Gastrocnemius medialis (tissue), 4 donors: ENCODE results near the gene SMARCA2. TPM values are rescaled to one million over a fixed set of nuclear protein-coding genes. Genes with fewer than 3 reads are reported as not detected.

Source experiments
- ATAC-seq, 2 donors: fragments of 150-250 bp; one replicate each; pipeline ENCODE4 v1.9.1; 2016
- DNase-seq, 2 donors: peaks; one replicate each; pipeline ENCODE4 v3.0.0-alpha.2; 2019
- H3K27ac ChIP-seq, 4 donors: fragments of 200-600 bp; sonication (generic); 1 replicate in 1 of 4; 2 replicates in 3 of 4; pipeline ENCODE4 v1.5.1; 2016 to 2018; ENCODE audit warnings: mild to moderate bottlenecking in 2 of 4, moderate library complexity in 1 of 4
- H3K27me3 ChIP-seq, 3 donors: fragments of 200-600 bp; sonication (generic) in 2 of 3; 1 replicate in 1 of 3; 2 replicates in 2 of 3; pipeline versions ENCODE4 v1.5.1 to v1.6.0; 2016 to 2019; ENCODE audit warnings: mild to moderate bottlenecking in 1 of 3, moderate library complexity in 1 of 3
- H3K36me3 ChIP-seq, 2 donors: fragments of 200-600 bp; sonication (generic) in 1 of 2; one replicate each; pipeline ENCODE4 v1.5.1; 2017 to 2018
- H3K4me1 ChIP-seq, 2 donors: fragments of 200-600 bp; sonication (generic) in 1 of 2; one replicate each; pipeline ENCODE4 v1.5.1; 2016 to 2017; ENCODE audit warnings: mild to moderate bottlenecking in 2 of 2
- H3K4me3 ChIP-seq, 4 donors: fragments of 200-600 bp; sonication (generic) in 3 of 4; 1 replicate in 1 of 4; 2 replicates in 3 of 4; pipeline ENCODE4 v1.5.1; 2016 to 2019; ENCODE audit warnings: mild to moderate bottlenecking in 2 of 4
- H3K9me3 ChIP-seq, 3 donors: fragments of 200-600 bp; sonication (generic) in 2 of 3; 1 replicate in 1 of 3; 2 replicates in 2 of 3; pipeline ENCODE4 v1.5.1; 2016 to 2019
- CTCF ChIP-seq, 5 experiments: fragments of 450-650 bp in 3 of 5; fragments of 200-600 bp in 2 of 5; sonication (generic) in 2 of 5; IDR thresholded peaks in 4 of 5; conservative IDR thresholded peaks in 1 of 5; 1 replicate in 4 of 5; 2 replicates in 1 of 5; pipeline ENCODE4 v1.5.1; 2016 to 2019; ENCODE audit warnings: antibody characterized with exemption in 5 of 5, mild to moderate bottlenecking in 3 of 5, moderate library complexity in 3 of 5
- POLR2A ChIP-seq, 2 donors: fragments of 450-650 bp; IDR thresholded peaks; one replicate each; pipeline ENCODE4 v1.6.1; 2017; ENCODE audit warnings: antibody characterized with exemption in 2 of 2, mild to moderate bottlenecking in 2 of 2, moderate library complexity in 2 of 2
- in situ Hi-C, 4 donors: fragments of 200-750 bp; cut with MboI; loops; one replicate each; pipeline versions ENCODE4 v1.15.0 to v1.8.0; 2017; ENCODE audit warnings: low sequenced_read_pairs in 4 of 4
- intact Hi-C: fragments of 100-400 bp; cut with DNase I; formaldehyde crosslinking; loops from one replicate; pipeline ENCODE4 v1.15.1; 2023; ENCODE audit warnings: low total_unique reads
- total RNA-seq, 4 donors: library from RNA; depleted of rRNA; stranded (reverse); fragments of >200 nt; gene quantifications; one replicate each; pipeline versions ENCODE4 v1.1.0 to v1.2.3, GENCODE V29; 2016

Gene SMARCA2
- total RNA-seq, 4 donors from 2014 or later: 54.6 to 69.7 (median 63.0) TPM

- no peaks in the 10 kb centered on the region for H3K27me3 ChIP-seq
- intact Hi-C loops (no loop called here), in situ Hi-C loops (no loop called here)
- DNase-seq (no peak), ATAC-seq (no peak)
- H3K4me3 ChIP-seq: no peak overlapping the region
- peaks cover 0 to under 1% of the 10 kb centered on the region in 2 donors for H3K4me1 ChIP-seq
- H3K9me3 ChIP-seq: no peaks in the 10 kb centered on the region
- H3K27ac ChIP-seq: no peak overlapping the region
- H3K36me3 ChIP-seq: peaks cover 0 to 25% of the 10 kb centered on the region in 2 donors
- TF ChIP-seq CTCF (IDR thresholded peaks at IDR 0.05 in 4 of 5, conservative IDR thresholded peaks at IDR 0.05 in 1 of 5): no peak
- TF ChIP-seq POLR2A (IDR thresholded peaks at IDR 0.05): no peak
Measured at GRCh38 chr9:2055203-2055658, 40.1 kb downstream of the SMARCA2 start.

GRCh38 chr9:2059274-2059929 lies 44.3 kb downstream of the SMARCA2 start:
- in situ Hi-C loops: no loop called here

GRCh38 chr9:2060424-2060823 lies 45.3 kb downstream of the SMARCA2 start:
- H3K27me3 ChIP-seq: no peaks in the 10 kb centered on the region
- ATAC-seq (no peak), DNase-seq (no peak)
- in situ Hi-C loops: no loop called here
- TF ChIP-seq CTCF (IDR thresholded peaks at IDR 0.05 in 4 of 5, conservative IDR thresholded peaks at IDR 0.05 in 1 of 5) (no peak), POLR2A (IDR thresholded peaks at IDR 0.05) (no peak)
- no peak overlapping the region for H3K4me3 ChIP-seq
- no peak overlapping the region for H3K27ac ChIP-seq
- no peaks in the 10 kb centered on the region for H3K9me3 ChIP-seq
- peaks cover 0 to 53% of the 10 kb centered on the region in 2 donors for H3K36me3 ChIP-seq
- intact Hi-C loops: no loop called here
- H3K4me1 ChIP-seq: no peaks in the 10 kb centered on the region

More at GRCh38 chr9:2059274-2059929, 44.3 kb downstream of the SMARCA2 start:
- H3K27me3 ChIP-seq: no peaks in the 10 kb centered on the region
- H3K4me3 ChIP-seq: no peak overlapping the region
- no peak for TF ChIP-seq CTCF (IDR thresholded peaks at IDR 0.05 in 4 of 5, conservative IDR thresholded peaks at IDR 0.05 in 1 of 5)
- TF ChIP-seq POLR2A (IDR thresholded peaks at IDR 0.05): no peak
- H3K27ac ChIP-seq: no peak overlapping the region
- no peaks in the 10 kb centered on the region for H3K9me3 ChIP-seq
- no peak for ATAC-seq
- DNase-seq: no peak
- intact Hi-C loops: no loop called here
- H3K36me3 ChIP-seq: peaks cover 0 to 53% of the 10 kb centered on the region in 2 donors
- no peaks in the 10 kb centered on the region for H3K4me1 ChIP-seq

GRCh38 chr9:2065704-2066103 lies 50.6 kb downstream of the SMARCA2 start:
- Histone ChIP-seq H3K9me3 (no peaks in the 10 kb centered on the region), H3K27me3 (no peaks in the 10 kb centered on the region), H3K27ac (no peak overlapping the region), H3K4me1 (no peaks in the 10 kb centered on the region), H3K36me3 (peaks cover 0 to 47% of the 10 kb centered on the region in 2 donors), H3K4me3 (no peak overlapping the region)
- in situ Hi-C loops (no loop called here), intact Hi-C loops (no loop called here)
- ATAC-seq (no peak), DNase-seq (no peak)
- TF ChIP-seq CTCF (IDR thresholded peaks at IDR 0.05 in 4 of 5, conservative IDR thresholded peaks at IDR 0.05 in 1 of 5) (no peak), POLR2A (IDR thresholded peaks at IDR 0.05) (no peak)
